ENCODE results near the gene FSTL5. TPM values are rescaled to one million over a fixed set of nuclear protein-coding genes. Genes with fewer than 3 reads are reported as not detected.

Gene FSTL5
- total and polyA plus RNA-seq, 8 donors = 0.08 to 1.9 (median 0.16) TPM

DNA sequence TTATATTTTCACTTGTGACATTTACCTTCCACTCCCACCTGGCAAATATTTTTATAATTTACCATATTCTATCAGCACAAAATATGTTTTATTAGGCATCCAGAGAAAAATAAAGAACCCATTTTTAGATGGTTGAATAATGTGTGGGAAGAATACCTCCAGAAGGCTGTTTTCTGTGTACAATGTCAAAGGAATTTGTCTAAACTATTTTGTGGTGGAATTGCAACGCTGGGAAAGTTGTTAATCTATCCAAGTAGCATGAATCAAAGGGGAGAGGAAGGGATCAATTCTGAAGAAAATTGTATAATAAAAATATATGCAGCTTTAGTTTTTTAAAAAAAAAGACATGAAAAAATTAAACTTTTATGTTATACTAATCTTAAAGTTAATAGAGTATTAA, 706.5 kb downstream of the FSTL5 start:
- intact Hi-C loops (cut with DNase I) = no loop called here
- Histone ChIP-seq H3K4me3 (no peak overlapping the region), H3K27me3 (no peaks in the 10 kb centered on the region), H3K4me1 (no peaks in the 10 kb centered on the region), H3K36me3 (no peaks in the 10 kb centered on the region), H3K27ac (no peak overlapping the region), H3K9me3 (no peaks in the 10 kb centered on the region)
- DNase-seq = no peak
- 6 to 21% methylated on average over 1 of the region's 1 CpG for WGBS, 2 donors
- FAIRE-seq = no peak
- TF ChIP-seq, protein P1, sequence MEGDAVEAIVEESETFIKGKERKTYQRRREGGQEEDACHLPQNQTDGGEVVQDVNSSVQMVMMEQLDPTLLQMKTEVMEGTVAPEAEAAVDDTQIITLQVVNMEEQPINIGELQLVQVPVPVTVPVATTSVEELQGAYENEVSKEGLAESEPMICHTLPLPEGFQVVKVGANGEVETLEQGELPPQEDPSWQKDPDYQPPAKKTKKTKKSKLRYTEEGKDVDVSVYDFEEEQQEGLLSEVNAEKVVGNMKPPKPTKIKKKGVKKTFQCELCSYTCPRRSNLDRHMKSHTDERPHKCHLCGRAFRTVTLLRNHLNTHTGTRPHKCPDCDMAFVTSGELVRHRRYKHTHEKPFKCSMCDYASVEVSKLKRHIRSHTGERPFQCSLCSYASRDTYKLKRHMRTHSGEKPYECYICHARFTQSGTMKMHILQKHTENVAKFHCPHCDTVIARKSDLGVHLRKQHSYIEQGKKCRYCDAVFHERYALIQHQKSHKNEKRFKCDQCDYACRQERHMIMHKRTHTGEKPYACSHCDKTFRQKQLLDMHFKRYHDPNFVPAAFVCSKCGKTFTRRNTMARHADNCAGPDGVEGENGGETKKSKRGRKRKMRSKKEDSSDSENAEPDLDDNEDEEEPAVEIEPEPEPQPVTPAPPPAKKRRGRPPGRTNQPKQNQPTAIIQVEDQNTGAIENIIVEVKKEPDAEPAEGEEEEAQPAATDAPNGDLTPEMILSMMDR (IDR thresholded peaks at IDR 0.05) = no peak
- ATAC-seq = no peak

- FAIRE-seq (no peak), DNase-seq (no peak), ATAC-seq (no peak)
- Histone ChIP-seq H3K27ac (no peak overlapping the region), H3K9me3 (no peaks in the 10 kb centered on the region), H3K27me3 (no peaks in the 10 kb centered on the region), H3K36me3 (no peaks in the 10 kb centered on the region), H3K4me3 (no peak overlapping the region), H3K4me1 (no peaks in the 10 kb centered on the region)
- TF ChIP-seq, protein P1 (IDR thresholded peaks at IDR 0.05) = no peak
- WGBS, 2 donors = 42 to 62% methylated on average over 2 of the region's 2 CpGs
- intact Hi-C loops (cut with DNase I) = no loop called here
Measured at GRCh38 chr4:161454860-161455259, 708.9 kb downstream of the FSTL5 start.

DNA sequence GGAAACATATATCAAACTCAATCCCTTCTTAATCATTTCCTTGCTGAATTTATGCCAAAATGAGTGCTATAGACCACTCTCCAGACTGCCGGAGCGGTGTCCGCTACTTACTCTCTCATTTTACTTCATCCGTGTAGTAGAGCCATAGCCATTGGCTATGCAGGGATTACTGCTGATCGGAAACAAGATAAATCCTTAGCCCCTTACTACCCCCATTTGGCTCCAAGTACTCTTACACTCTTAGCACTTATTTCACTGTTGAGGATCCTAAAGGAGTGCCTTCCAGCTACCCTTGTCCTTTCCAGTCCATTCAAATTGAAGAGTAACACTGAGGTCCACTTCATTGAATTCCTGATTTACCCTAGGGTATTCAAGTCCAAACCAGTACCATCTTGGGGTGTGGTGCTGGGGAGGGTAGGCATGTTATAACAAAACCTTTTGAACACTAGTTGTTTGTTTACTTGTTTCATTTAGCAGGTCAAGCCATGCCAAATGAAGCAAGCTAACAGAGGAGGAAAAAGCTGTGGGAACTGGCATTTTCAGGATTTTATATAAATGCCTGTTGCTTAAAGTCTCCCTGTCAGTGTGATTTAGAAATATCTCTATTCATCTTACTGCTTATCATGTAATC, 715.1 kb downstream of the FSTL5 start:
- no peak overlapping the region for H3K27ac ChIP-seq
- no peaks in the 10 kb centered on the region for H3K36me3 ChIP-seq
- TF ChIP-seq, protein P1 (IDR thresholded peaks at IDR 0.05) = no peak
- intact Hi-C loops (cut with DNase I) = no loop called here
- no peak overlapping the region for H3K4me3 ChIP-seq
- WGBS, 2 donors = 74 to 83% methylated on average over 5 of the region's 5 CpGs
- FAIRE-seq (no peak), ATAC-seq (no peak), DNase-seq (no peak)
- H3K27me3 ChIP-seq = no peaks in the 10 kb centered on the region
- no peaks in the 10 kb centered on the region for H3K4me1 ChIP-seq
- H3K9me3 ChIP-seq = no peaks in the 10 kb centered on the region

- FAIRE-seq (no peak), DNase-seq (no peak), ATAC-seq (no peak)
- TF ChIP-seq, protein P1 (IDR thresholded peaks at IDR 0.05) = no peak
- WGBS, 2 donors = 50 to 60% methylated on average over 1 of the region's 1 CpG
- Histone ChIP-seq H3K4me3 (no peak overlapping the region), H3K36me3 (no peaks in the 10 kb centered on the region), H3K27ac (no peak overlapping the region), H3K9me3 (no peaks in the 10 kb centered on the region), H3K27me3 (no peaks in the 10 kb centered on the region), H3K4me1 (no peaks in the 10 kb centered on the region)
- intact Hi-C loops (cut with DNase I) = no loop called here
Measured at GRCh38 chr4:161444626-161445025, 719.2 kb downstream of the FSTL5 start.

DNA sequence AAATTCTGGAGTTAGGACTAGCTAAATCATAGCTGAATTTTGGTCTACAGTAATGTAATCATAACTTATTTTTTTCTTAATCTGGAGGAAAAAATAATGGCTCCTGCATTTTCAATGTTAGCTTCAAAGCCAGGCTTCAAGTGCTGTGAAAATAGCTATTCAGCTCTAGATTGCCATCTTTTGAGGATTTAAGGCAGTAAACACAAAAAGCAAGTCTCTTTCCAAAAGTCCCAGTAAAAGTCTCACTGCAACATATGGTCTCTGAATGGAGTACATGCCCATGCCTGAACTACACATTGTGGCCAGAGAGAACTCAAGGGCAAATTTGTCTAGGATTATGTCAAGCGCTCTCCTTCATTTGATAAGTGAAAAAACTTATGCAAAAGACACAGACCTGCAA, 720.9 kb downstream of the FSTL5 start:
- Histone ChIP-seq H3K36me3 (no peaks in the 10 kb centered on the region), H3K9me3 (no peaks in the 10 kb centered on the region), H3K27ac (no peak overlapping the region), H3K27me3 (no peaks in the 10 kb centered on the region), H3K4me1 (no peaks in the 10 kb centered on the region), H3K4me3 (no peak overlapping the region)
- FAIRE-seq (no peak), ATAC-seq (no peak), DNase-seq (no peak)
- 90 to 94% methylated on average over 1 of the region's 1 CpG for WGBS, 2 donors
- intact Hi-C loops (cut with DNase I) = no loop called here
- TF ChIP-seq, protein P1 (IDR thresholded peaks at IDR 0.05) = no peak
